Liver (tissue), 9 donors: ENCODE measurements around the gene ANAPC10. TPM values are rescaled to one million over a fixed set of nuclear protein-coding genes. Genes with fewer than 3 reads are reported as not detected.

Source experiments
- DNase-seq: peaks from one replicate; pipeline ENCODE4 v3.0.0-alpha.2; 2017; ENCODE audit warnings: low spot score
- H3K27ac ChIP-seq, 2 donors: one replicate each; pipeline ENCODE4 v1.7.0; 2013; ENCODE audit warnings: inconsistent platforms in 2 of 2, low read length in 2 of 2, control low read depth in 1 of 2, low read depth in 1 of 2, mild to moderate bottlenecking in 1 of 2
- H3K27me3 ChIP-seq, 4 donors: one replicate each; pipeline versions ENCODE4 v1.6.1 to v1.7.0; 2013; ENCODE audit warnings: low read length in 3 of 4, inconsistent platforms in 1 of 4, mild to moderate bottlenecking in 1 of 4, moderate library complexity in 1 of 4; ENCODE audit not compliant: control insufficient read depth in 4 of 4, insufficient read depth in 4 of 4
- H3K36me3 ChIP-seq, 4 donors: one replicate each; pipeline versions ENCODE4 v1.6.1 to v1.7.0; 2013; ENCODE audit warnings: low read length in 3 of 4, mild to moderate bottlenecking in 3 of 4, low read depth in 1 of 4, moderate library complexity in 1 of 4; ENCODE audit not compliant: control insufficient read depth in 4 of 4, insufficient read depth in 3 of 4
- H3K4me1 ChIP-seq, 4 donors: one replicate each; pipeline versions ENCODE4 v1.6.1 to v1.7.0; 2013; ENCODE audit warnings: low read length in 3 of 4, mild to moderate bottlenecking in 3 of 4, moderate library complexity in 1 of 4; ENCODE audit not compliant: control insufficient read depth in 4 of 4, insufficient read depth in 4 of 4
- H3K4me3 ChIP-seq, 3 donors: one replicate each; pipeline versions ENCODE4 v1.6.1 to v1.7.0; 2013; ENCODE audit warnings: low read length in 3 of 3, control low read depth in 1 of 3, low read depth in 1 of 3, mild to moderate bottlenecking in 1 of 3
- H3K9ac ChIP-seq, 2 donors: one replicate each; pipeline ENCODE4 v1.7.0; 2013; ENCODE audit warnings: low read length in 2 of 2, mild to moderate bottlenecking in 2 of 2, moderate library complexity in 2 of 2, control low read depth in 1 of 2, low read depth in 1 of 2
- H3K9me3 ChIP-seq, 4 donors: one replicate each; pipeline versions ENCODE4 v1.6.1 to v1.7.0; 2013; ENCODE audit warnings: low read length in 3 of 4; ENCODE audit not compliant: control insufficient read depth in 4 of 4
- CTCF ChIP-seq: fragments of 150-350 bp; IDR thresholded peaks from 2 replicates; pipeline ENCODE4 v1.5.1; 2017; ENCODE audit warnings: improper control_type of control experiment, low read depth, low read length; ENCODE audit not compliant: missing input control
- EGR1 ChIP-seq, 2 donors: IDR thresholded peaks; 2 replicates each; pipeline ENCODE4 v1.6.1; 2016 to 2018; ENCODE audit warnings: antibody characterized with exemption in 2 of 2, low read depth in 2 of 2
- FOXA1 ChIP-seq: IDR thresholded peaks from 2 replicates; pipeline ENCODE4 v1.6.1; 2016; ENCODE audit warnings: antibody characterized with exemption
- FOXA2 ChIP-seq: IDR thresholded peaks from 2 replicates; pipeline ENCODE4 v1.6.1; 2016; ENCODE audit warnings: antibody characterized with exemption
- GABPA ChIP-seq, 2 donors: IDR thresholded peaks in 1 of 2; conservative IDR thresholded peaks in 1 of 2; 2 replicates each; pipeline ENCODE4 v1.6.1; 2016; ENCODE audit warnings: antibody characterized with exemption in 2 of 2, mild to moderate bottlenecking in 1 of 2, moderate library complexity in 1 of 2
- HNF4A ChIP-seq, 2 donors: conservative IDR thresholded peaks; 2 replicates each; pipeline ENCODE4 v1.6.1; 2016; ENCODE audit warnings: antibody characterized with exemption in 2 of 2, mild to moderate bottlenecking in 2 of 2
- HNF4G ChIP-seq: IDR thresholded peaks from 2 replicates; pipeline ENCODE4 v1.6.1; 2016; ENCODE audit warnings: antibody characterized with exemption
- JUND ChIP-seq, 2 donors: IDR thresholded peaks; 2 replicates each; pipeline ENCODE4 v1.6.1; 2016; ENCODE audit warnings: antibody characterized with exemption in 2 of 2
- NR2F2 ChIP-seq: IDR thresholded peaks from 2 replicates; pipeline ENCODE4 v1.6.1; 2016; ENCODE audit warnings: antibody characterized with exemption
- RAD21 ChIP-seq, 2 donors: IDR thresholded peaks; 2 replicates each; pipeline ENCODE4 v1.6.1; 2016; ENCODE audit warnings: antibody characterized with exemption in 2 of 2, mild to moderate bottlenecking in 2 of 2
- REST ChIP-seq: IDR thresholded peaks from 2 replicates; pipeline ENCODE4 v1.6.1; 2016; ENCODE audit warnings: antibody characterized with exemption, mild to moderate bottlenecking
- RXRA ChIP-seq, 2 donors: IDR thresholded peaks; 2 replicates each; pipeline ENCODE4 v1.6.1; 2017 to 2018; ENCODE audit warnings: antibody characterized with exemption in 2 of 2, mild to moderate bottlenecking in 1 of 2
- SP1 ChIP-seq: IDR thresholded peaks from 2 replicates; pipeline ENCODE4 v1.6.1; 2018; ENCODE audit warnings: antibody characterized with exemption, mild to moderate bottlenecking
- TAF1 ChIP-seq: conservative IDR thresholded peaks from 2 replicates; pipeline ENCODE4 v1.6.1; 2016; ENCODE audit warnings: antibody characterized with exemption, mild to moderate bottlenecking
- YY1 ChIP-seq: IDR thresholded peaks from 2 replicates; pipeline ENCODE4 v1.6.1; 2016; ENCODE audit warnings: antibody characterized with exemption, mild to moderate bottlenecking
- ZBTB33 ChIP-seq: IDR thresholded peaks from 2 replicates; pipeline ENCODE4 v1.6.1; 2016; ENCODE audit warnings: antibody characterized with exemption
- WGBS: extraction: QIAGEN DNeasy Blood & Tissue Kit; methylation state at CpG from one replicate; pipeline ENCODE4 v1.1.7; 2013; 5-methylcytosine and 5-hydroxymethylcytosine counted together
- polyA plus RNA-seq, 2 donors: library from polyadenylated mRNA; stranded (reverse) in 1 of 2; unstranded in 1 of 2; fragments of 200-250 nt in 1 of 2; fragments of >200 nt in 1 of 2; fragmentation: Nextera tagmentation in 1 of 2; extraction: Ambion mirVana in 1 of 2; gene quantifications; one replicate each; pipeline versions ENCODE4 v1.2.1 to v1.2.3, GENCODE V29; 2013 to 2015
- total RNA-seq, 2 donors: library from RNA; depleted of rRNA; stranded (reverse); fragments of >200 nt; gene quantifications; one replicate each; pipeline ENCODE4 v1.2.3, GENCODE V29; 2014
- TF ChIP-seq, protein P1 (sequence below): IDR thresholded peaks from 2 replicates; pipeline ENCODE4 v1.6.1; 2016; ENCODE audit warnings: antibody characterized with exemption
- TF ChIP-seq, protein P2 (sequence below): IDR thresholded peaks from 2 replicates; pipeline ENCODE4 v1.6.1; 2016; ENCODE audit warnings: antibody characterized with exemption
- donor health status: healthy.
- donor health status: healthy.
- donor health status: healthy.
- donor health status: healthy.
- donor health status: healthy.

Gene ANAPC10
- total and polyA plus RNA-seq, 4 donors = 6.2 to 16.1 (median 14.5) TPM

DNA sequence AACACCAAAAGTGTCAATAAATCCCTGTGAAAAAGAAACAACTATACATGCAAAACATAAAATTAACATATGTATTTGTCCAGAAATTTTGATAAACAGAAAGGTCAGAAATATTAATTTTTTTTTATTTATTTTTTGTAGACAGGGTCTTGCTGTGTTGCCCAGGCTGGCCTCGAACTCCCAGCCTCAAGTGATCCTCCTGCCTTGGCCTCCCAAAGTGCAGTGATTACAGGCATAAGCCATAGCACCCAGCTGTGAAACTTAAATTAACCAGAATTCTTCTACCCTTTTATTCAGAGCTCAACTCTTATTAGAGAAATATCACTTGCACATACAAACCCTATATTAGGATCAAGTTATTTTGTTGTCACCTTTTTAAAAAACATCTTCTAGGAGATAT lies 16.2 kb downstream of the ANAPC10 start:
- no peak overlapping the region for H3K4me3 ChIP-seq
- H3K27ac ChIP-seq = no peak overlapping the region
- no peak for DNase-seq
- no peaks in the 10 kb centered on the region for H3K27me3 ChIP-seq
- H3K9me3 ChIP-seq = no peaks in the 10 kb centered on the region
- H3K36me3 ChIP-seq = peaks cover 0 to 11% (median 5%) of the 10 kb centered on the region in 4 donors
- no peak overlapping the region for H3K9ac ChIP-seq
- TF ChIP-seq, protein P1, sequence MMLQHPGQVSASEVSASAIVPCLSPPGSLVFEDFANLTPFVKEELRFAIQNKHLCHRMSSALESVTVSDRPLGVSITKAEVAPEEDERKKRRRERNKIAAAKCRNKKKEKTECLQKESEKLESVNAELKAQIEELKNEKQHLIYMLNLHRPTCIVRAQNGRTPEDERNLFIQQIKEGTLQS = no peak
- TF ChIP-seq, protein P2, sequence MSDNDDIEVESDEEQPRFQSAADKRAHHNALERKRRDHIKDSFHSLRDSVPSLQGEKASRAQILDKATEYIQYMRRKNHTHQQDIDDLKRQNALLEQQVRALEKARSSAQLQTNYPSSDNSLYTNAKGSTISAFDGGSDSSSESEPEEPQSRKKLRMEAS = no peak
- TF ChIP-seq YY1 (no peak), HNF4G (no peak), ZBTB33 (no peak), RAD21 (IDR thresholded peaks at IDR 0.05) (no peak), SP1 (no peak), GABPA (IDR thresholded peaks at IDR 0.05 in 1 of 2, conservative IDR thresholded peaks at IDR 0.05 in 1 of 2) (no peak), TAF1 (no peak), RXRA (IDR thresholded peaks at IDR 0.05) (no peak)
- 97% methylated on average over 1 of the region's 1 CpG for WGBS
- H3K4me1 ChIP-seq = peaks cover 0 to 3% (median 0%) of the 10 kb centered on the region in 4 donors

DNA sequence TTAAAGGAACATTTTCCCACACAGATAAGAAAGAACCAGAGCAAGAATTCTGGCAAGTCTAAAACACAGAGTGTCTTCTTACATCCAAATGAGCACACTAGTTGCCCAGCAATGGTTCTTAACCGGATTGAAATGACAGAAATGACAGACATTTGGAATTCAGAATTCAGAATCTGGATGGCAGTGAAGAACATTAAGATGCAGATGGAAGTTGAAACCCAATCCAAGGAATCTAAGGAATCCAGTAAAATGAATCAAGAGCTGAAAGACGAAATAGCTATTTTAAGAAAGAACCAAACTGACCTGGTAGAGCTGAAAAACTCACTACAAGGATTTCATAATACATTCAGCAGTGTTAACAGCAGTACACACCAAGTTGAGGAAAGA lies 21.5 kb downstream of the ANAPC10 start:
- no peak overlapping the region for H3K27ac ChIP-seq
- H3K4me1 ChIP-seq = no peaks in the 10 kb centered on the region

More for the DNA sequence above, 21.5 kb downstream of the ANAPC10 start:
- Histone ChIP-seq H3K36me3 (peaks cover 0 to 10% (median 6%) of the 10 kb centered on the region in 4 donors), H3K27me3 (no peaks in the 10 kb centered on the region), H3K4me3 (no peak overlapping the region), H3K9me3 (no peaks in the 10 kb centered on the region), H3K9ac (no peak overlapping the region)
- no peak for TF ChIP-seq FOXA2
- TF ChIP-seq RXRA (IDR thresholded peaks at IDR 0.05) = no peak
- no peak for TF ChIP-seq EGR1 (IDR thresholded peaks at IDR 0.05; ENCODE audit: low read depth in 2 of 2)
- TF ChIP-seq HNF4G = no peak
- no peak for TF ChIP-seq FOXA1
- TF ChIP-seq NR2F2 = no peak
- TF ChIP-seq REST = no peak
- TF ChIP-seq SP1 = no peak
- no peak for TF ChIP-seq CTCF
- no peak for TF ChIP-seq HNF4A (conservative IDR thresholded peaks at IDR 0.05)
- no peak for TF ChIP-seq JUND (IDR thresholded peaks at IDR 0.05)
- TF ChIP-seq TAF1 = no peak
- TF ChIP-seq ZBTB33 = no peak
- WGBS = 94% methylated on average over 2 of the region's 2 CpGs
- DNase-seq = no peak
